OCI-LY1 (cell line): ENCODE measurements around the gene RNF217.

ENCODE experiments used
- CTCF ChIP-seq: fragments of 200-600 bp; sonication (generic), shearing (Covaris generic); IDR thresholded peaks from 2 replicates; pipeline ENCODE4 v1.5.1; 2017; ENCODE audit warnings: mild to moderate bottlenecking, antibody characterized with exemption, low read length, moderate library complexity, mixed read lengths
- EZH2 ChIP-seq: fragments of 200-600 bp; sonication (generic), shearing (Covaris generic); IDR thresholded peaks from 2 replicates; pipeline ENCODE4 v1.8.0; 2017; ENCODE audit warnings: borderline replicate concordance, mixed run types, mild to moderate bottlenecking, antibody characterized with exemption, low read length, moderate library complexity, mixed read lengths

- TF ChIP-seq CTCF, result no peak
- TF ChIP-seq EZH2, result no peak
These were observed 35.1 kb downstream of the RNF217 start for GRCh38 chr6:124997196-124997875.
